Right renal cortex interstitium (tissue), 3 donors: ENCODE results near the gene RNF144B. TPM values are rescaled to one million over a fixed set of nuclear protein-coding genes. Genes with fewer than 3 reads are reported as not detected.

Source experiments
- DNase-seq, 3 donors: peaks; one replicate each; pipeline ENCODE4 v3.0.0-alpha.2; 2013; ENCODE audit warnings: low read depth in 3 of 3, low spot score in 2 of 3
- polyA plus RNA-seq, 3 donors: library from polyadenylated mRNA; unstranded; fragments of 120-200 nt; gene quantifications; one replicate each; pipeline ENCODE4 v1.2.1, GENCODE V29; 2013; ENCODE audit not compliant: insufficient read length in 3 of 3

Gene RNF144B
- polyA plus RNA-seq, 3 donors: 18.4 to 18.9 (median 18.9) TPM

DNA sequence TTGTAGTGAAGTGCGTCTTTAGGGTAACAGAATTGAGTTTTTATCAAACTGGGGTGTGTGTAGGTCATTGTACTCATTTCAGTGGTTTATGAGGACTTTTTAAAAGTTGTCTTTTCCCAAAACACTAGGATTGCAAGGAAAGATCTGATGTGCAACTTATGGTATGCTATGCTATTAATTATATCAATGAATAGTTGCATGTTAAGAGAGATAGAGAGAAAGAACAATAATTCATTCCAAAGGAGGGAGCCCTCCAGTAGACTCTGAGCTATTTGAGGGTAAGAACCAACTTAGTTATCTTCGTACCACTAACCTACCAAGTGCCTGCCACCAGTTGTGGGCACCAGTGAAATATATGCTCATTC lies 117.1 kb downstream of the RNF144B start:
- DNase-seq: no peak

DNA sequence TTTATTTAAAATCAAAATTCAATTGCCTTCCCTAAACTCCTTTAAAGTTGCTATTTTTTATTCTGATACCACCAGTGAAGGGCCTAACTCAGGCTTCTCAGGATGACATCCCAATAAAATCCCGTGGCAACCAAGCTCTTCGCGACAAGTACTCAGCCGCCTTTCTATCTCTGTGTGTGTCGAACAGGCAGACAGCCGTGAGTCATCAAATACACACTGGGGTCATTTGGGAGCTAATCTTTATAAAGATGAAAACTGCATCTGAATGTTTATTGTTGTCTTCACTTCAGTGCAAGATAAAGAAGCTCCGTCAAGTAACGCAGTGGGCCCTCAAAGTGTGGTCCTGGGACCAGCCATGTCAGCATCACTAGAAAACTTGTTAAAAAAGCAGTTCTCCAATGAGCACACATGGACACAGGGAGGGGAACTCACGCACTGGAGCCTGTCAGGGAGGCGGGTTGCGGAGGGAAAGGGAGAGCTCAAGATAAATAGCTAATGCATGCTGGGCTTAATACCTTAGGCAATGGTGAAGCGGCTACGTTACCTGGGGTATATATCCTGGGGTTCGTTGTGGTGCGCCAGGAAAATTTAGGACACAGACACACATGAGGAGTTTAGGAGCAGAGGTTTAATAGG lies 119.3 kb downstream of the RNF144B start:
- no peak for DNase-seq

DNA sequence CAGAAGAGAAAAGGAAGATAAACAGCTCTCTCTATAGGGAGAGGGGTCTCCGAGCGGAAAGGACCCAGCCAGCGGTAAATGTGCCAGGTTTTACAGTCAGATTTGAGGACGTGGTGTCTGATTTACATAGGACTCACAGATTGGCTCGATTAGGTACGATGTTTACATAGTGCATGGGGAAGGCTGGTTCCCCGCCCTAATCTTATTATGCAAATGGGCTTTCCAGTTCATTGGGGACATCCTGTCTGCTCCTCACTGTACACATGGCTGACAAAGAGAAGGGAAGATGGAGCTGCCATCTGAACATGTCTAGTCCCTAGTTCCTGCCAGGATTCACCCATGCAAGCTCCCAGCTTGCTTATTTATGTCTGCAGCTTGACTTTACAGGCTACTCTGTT lies 119.9 kb downstream of the RNF144B start:
- DNase-seq: no peak

DNA sequence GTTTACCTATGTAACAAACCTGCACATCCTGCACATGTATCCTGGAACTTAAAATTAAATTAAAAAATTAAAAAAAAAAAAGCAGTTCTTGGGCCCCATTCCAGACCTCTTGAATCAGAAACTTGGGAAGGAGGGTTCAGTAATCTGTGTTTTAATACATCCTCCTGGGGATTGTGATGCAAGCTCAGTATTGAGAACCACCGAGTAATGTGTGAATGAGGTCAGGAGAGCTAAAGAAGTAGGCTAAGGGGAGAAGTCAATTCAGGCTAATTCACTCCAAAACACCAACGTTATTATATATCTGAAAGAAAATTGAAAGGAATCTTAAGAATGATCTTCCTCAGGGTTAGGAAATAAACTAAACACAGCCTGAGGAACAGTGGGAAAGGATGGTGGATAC lies 120.4 kb downstream of the RNF144B start:
- no peak for DNase-seq

DNA sequence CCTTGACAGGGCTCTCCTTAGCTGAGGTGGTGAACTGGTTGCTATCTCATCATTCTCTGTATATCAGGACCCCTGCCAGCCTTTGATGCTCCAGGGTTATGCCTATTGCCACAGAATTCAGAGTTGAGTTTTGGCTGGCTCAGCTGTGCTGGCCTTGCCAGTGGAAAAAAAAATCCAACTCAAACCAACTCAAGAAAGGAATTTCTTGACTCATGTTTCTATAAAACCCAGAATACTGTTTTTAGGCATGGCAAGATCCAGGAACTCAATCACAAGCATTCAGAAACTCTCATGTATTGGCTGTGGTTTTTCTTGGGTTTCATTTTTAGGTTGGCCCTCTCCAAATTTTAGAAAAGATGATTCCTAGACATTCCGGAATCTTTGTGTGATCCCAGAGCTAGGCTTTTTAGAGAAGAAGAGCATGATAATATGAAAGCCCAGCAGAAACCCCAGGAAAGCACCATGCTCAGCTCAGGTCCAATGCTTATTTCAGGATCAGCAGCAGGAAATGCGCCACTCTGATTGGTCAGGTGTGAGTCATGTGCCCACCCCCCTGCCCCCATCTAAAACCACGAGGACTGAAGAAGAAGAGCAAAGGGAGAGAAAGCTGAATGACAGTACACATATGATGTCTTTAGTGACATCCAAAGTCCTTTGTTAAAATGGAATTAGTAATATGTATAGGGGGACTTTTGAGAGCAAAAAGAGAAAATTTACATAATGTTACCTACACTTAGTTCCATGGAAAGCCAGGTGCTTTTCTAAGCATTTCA lies 122.9 kb downstream of the RNF144B start:
- DNase-seq: no peak

DNA sequence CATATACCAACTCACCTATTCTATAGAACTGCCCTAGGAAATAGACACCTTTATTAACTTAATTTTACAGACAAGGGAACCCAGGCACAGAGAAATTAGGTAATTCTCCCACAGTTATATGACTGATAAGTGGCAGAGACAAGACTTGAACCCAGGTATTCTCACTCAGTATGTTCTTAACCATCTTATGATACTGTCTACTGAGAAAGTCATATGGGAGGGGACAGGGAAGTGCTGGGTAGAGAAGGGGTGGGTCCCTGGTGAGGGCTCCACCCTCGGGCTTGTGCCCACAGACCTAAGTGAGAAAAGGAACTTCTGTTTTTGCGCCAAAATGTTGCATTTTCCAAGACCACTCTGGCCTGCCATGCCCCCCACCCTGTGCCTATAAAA lies 123.5 kb downstream of the RNF144B start:
- no peak for DNase-seq

DNA sequence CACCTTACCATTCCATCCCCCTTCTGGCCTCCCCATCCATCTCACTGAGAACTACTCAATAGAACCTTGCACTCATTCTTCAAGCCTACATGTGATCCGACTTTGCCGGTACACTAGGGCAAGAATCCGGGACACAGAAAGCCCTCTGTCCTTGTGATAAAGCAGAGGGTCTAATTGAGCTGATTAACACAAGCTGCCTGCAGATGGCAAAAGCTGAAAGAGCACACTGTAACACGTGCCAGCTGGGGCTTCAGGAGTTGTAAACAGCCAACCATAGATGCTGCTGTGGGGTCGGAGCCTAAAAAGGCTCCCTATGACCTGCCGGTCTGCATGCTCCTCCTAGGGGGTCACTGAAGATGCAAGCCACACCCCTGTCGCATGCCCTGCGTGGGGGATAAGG lies 124.1 kb downstream of the RNF144B start:
- no peak for DNase-seq

DNA sequence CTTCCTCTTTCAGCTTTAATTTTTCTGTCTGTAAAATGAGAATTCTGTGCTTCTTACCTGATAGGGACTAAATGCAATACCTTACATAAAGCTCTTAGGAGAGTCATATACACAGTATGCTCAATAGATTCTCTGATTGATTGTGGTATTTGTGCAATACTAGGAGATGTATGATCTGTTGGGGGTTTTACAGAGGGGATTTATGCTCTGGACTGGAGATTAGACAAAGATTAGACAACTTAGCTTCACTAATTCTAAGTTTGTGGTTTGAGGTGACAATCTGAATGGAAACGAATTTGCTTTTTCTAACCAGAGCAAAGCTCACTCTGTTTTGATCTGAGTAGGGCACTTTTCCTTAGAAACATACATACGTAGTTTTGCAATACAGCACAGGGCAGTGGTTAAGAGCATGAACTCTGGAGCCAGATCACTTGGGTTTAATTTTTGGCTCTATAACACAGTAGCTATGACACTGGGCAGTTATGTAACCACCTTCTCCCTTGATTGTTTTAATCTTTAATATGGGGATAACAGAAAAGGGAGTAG lies 126.2 kb downstream of the RNF144B start:
- no peak for DNase-seq

DNA sequence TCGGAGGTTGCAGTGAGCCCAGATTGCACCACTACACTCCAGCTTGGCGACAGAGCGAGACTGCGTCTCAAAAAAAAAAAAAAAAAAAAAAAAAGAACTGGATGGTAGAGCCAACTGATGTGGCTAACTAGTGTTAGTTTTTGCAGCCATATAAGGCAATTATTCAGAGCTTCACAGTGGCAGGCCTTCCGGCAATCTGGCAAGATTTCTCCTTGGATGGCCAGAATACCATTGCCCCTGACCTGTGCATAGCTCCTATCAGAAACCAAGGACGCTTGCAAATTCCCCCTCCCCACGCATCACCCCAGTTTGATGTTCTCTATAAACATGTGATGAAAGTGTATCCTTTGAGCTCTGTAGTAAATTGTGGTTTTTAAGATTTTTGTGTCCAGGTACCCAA lies 127.0 kb downstream of the RNF144B start:
- DNase-seq: no peak

DNA sequence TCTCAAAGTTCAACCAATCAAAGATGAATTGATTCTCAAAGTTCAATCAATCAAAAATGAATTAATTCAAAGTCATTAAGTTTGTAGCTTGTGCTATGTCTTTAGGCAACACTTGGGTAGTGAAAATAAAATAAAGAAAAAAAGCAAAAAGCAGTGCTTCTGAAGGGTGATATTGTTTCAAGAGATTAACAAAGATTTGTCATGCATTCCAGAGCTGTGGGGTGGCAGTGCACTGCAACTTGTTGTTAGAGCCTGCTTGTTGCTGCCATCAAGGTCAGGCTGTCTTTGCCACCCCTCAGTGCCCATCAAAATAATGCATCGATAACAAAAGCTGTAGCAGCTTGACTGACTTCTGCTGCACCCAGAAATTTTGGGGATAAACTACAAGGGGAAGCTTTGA lies 128.6 kb downstream of the RNF144B start:
- DNase-seq: no peak

Other genes starting within 250 kb of the RNF144B start
- 10 to 100 TPM; 29.5 to 30.9 (median 29.6) TPM for gene TPMT, start 232.3 kb upstream of the RNF144B start, polyA plus RNA-seq
- gene KDM1B, start 231.9 kb upstream of the RNF144B start, polyA plus RNA-seq: 10 to 100 TPM; 20.1 to 20.7 (median 20.4) TPM
- 100 to 1,000 TPM; 213 to 252 (median 245) TPM for gene DEK, start 122.8 kb upstream of the RNF144B start, polyA plus RNA-seq